SU-DHL-6 (cell line): ENCODE data around the gene DYNC1I2.

Experiments used
- H2AFZ ChIP-seq: fragments of 200-600 bp; sonication (generic); 2 replicates; pipeline ENCODE4 v1.6.1; 2014; ENCODE audit warnings: low read depth, mild to moderate bottlenecking, moderate library complexity, mixed read lengths, antibody characterized with exemption, low read length; ENCODE audit not compliant: severe bottlenecking
- H3F3A ChIP-seq: fragments of 200-600 bp; shearing (Covaris generic); 2 replicates; pipeline ENCODE4 v1.6.0; 2016; ENCODE audit warnings: antibody characterized with exemption, mild to moderate bottlenecking; ENCODE audit not compliant: insufficient read depth
- H3K27ac ChIP-seq: fragments of 200-600 bp; sonication (generic); 2 replicates; pipeline ENCODE4 v1.5.1; 2016; ENCODE audit warnings: low read depth, mild to moderate bottlenecking, low read length, moderate library complexity, mixed read lengths
- H3K27me3 ChIP-seq: fragments of 200-600 bp; sonication (generic), shearing (Covaris generic); 2 replicates; pipeline ENCODE4 v1.6.0; 2014; ENCODE audit warnings: mild to moderate bottlenecking, low read length
- H3K36me3 ChIP-seq: fragments of 200-600 bp; sonication (generic); 2 replicates; pipeline ENCODE4 v1.6.1; 2014; ENCODE audit warnings: mild to moderate bottlenecking, low read length, mixed read lengths
- H3K4me2 ChIP-seq: fragments of 300-600, 200-600 bp; shearing (Covaris generic), sonication (generic); 2 replicates; pipeline ENCODE4 v1.6.0; 2014; ENCODE audit warnings: low read length, low read depth, mild to moderate bottlenecking; ENCODE audit not compliant: poor library complexity, severe bottlenecking
- H3K4me3 ChIP-seq: fragments of 200-600 bp; sonication (generic); 2 replicates; pipeline ENCODE4 v1.5.1; 2014; ENCODE audit warnings: antibody characterized with exemption, low read length, mild to moderate bottlenecking, mixed read lengths; ENCODE audit not compliant: insufficient read depth, poor library complexity, severe bottlenecking
- H3K79me2 ChIP-seq: fragments of 200-600 bp; sonication (generic); 2 replicates; pipeline ENCODE4 v1.6.1; 2014; ENCODE audit warnings: mild to moderate bottlenecking, low read length, moderate library complexity; ENCODE audit not compliant: insufficient read depth
- H3K9ac ChIP-seq: fragments of 200-600 bp; sonication (generic); 2 replicates; pipeline ENCODE4 v1.7.0; 2014; ENCODE audit warnings: mild to moderate bottlenecking, low read length
- H3K9me2 ChIP-seq: fragments of 200-600 bp; sonication (generic); replicated peaks from 2 replicates; pipeline ENCODE4 v1.6.1; 2014; ENCODE audit warnings: low read length; ENCODE audit not compliant: insufficient read depth
- H3K9me3 ChIP-seq: fragments of 200-600 bp; sonication (generic); 2 replicates; pipeline ENCODE4 v1.6.1; 2014; ENCODE audit warnings: low read length, mixed read lengths; ENCODE audit not compliant: insufficient read depth
- H4K20me1 ChIP-seq: fragments of 200-600 bp; sonication (generic); 2 replicates; pipeline ENCODE4 v1.6.1; 2014; ENCODE audit warnings: low read depth, mild to moderate bottlenecking, antibody characterized with exemption, low read length, moderate library complexity, mixed read lengths
- EZH2phosphoT487 ChIP-seq: fragments of 200-600 bp; sonication (generic), shearing (Covaris generic); conservative IDR thresholded peaks from 2 replicates; pipeline ENCODE4 v1.6.1; 2018; ENCODE audit warnings: mild to moderate bottlenecking, antibody characterized with exemption, low read length, moderate library complexity, mixed read lengths
- TF ChIP-seq, protein P1 (sequence below): fragments of 200-600 bp; sonication (generic); IDR thresholded peaks from one replicate; pipeline ENCODE4 v1.5.1; 2017; ENCODE audit warnings: antibody characterized with exemption, mild to moderate bottlenecking, low read length, moderate library complexity; ENCODE audit not compliant: insufficient read depth, poor library complexity, severe bottlenecking

The DYNC1I2 gene

DNA sequence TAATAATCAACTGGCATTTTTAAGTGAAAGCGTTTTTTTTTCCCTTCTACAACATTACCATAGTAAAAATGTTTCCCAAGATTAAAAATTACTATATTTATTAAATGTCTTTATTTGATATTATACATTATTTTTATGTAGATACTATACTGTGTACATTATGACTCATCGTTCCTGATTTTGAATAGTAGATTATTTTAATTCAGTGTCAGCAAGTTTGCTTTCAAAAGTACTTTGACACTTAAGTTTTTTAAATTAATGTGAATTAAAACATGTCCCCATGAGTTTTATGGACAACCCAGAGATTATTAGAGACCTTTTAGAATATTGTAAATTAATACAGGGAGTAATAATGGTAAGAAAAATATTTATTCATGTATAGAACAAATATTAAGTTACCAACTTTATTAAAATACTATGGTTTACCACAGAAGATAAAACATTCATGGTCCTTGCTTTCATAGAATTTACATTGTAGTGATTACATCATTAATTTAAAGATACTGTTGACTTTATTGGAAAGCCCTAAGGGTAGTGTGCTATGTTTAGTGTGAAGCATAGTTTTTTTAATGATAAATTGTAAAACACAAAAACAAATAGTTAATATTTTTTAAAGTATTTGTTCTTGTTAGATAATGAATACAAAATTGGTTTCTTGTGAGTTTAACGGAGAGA, 21.9 kb downstream of the DYNC1I2 start:
- Histone ChIP-seq H3K4me3 (no peak overlapping the region), H3F3A (peaks cover 19% of the 10 kb centered on the region; the same call in 1 of the 2 replicates), H4K20me1 (peaks cover 5% of the 10 kb centered on the region; the same call in 1 of the 2 replicates), H3K27me3 (no peaks in the 10 kb centered on the region), H3K79me2 (peaks cover 20% of the 10 kb centered on the region; the same call in 1 of the 2 replicates), H3K9me2 (no peaks in the 10 kb centered on the region), H3K4me2 (no peak overlapping the region), H3K9me3 (no peaks in the 10 kb centered on the region), H3K9ac (no peak overlapping the region), H3K36me3 (peaks cover 10% of the 10 kb centered on the region; the same call in 1 of the 2 replicates), H3K27ac (no peak overlapping the region), H2AFZ (no peak overlapping the region)
- TF ChIP-seq, protein P1, sequence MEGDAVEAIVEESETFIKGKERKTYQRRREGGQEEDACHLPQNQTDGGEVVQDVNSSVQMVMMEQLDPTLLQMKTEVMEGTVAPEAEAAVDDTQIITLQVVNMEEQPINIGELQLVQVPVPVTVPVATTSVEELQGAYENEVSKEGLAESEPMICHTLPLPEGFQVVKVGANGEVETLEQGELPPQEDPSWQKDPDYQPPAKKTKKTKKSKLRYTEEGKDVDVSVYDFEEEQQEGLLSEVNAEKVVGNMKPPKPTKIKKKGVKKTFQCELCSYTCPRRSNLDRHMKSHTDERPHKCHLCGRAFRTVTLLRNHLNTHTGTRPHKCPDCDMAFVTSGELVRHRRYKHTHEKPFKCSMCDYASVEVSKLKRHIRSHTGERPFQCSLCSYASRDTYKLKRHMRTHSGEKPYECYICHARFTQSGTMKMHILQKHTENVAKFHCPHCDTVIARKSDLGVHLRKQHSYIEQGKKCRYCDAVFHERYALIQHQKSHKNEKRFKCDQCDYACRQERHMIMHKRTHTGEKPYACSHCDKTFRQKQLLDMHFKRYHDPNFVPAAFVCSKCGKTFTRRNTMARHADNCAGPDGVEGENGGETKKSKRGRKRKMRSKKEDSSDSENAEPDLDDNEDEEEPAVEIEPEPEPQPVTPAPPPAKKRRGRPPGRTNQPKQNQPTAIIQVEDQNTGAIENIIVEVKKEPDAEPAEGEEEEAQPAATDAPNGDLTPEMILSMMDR: no peak
- no peak for TF ChIP-seq EZH2phosphoT487

DNA sequence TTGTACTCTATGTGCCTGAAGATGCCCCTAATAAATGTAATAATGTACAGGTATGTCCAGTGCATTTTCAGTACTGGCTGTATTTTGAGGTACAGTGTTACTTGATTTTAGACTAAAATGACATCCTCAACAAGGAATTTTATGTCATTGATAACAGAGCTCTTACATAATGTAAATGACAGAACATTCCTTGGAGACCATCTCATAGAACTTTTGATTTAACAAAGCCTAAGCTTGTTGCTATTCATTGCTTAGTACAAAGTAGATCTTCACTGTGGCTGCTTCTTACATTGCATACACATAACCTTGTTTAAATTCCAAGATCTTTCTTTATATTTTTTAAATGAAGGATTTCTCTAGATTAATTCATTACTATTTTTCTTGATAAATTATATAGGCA, 24.1 kb downstream of the DYNC1I2 start:
- Histone ChIP-seq H3K36me3 (peaks cover 14% of the 10 kb centered on the region; the same call in 1 of the 2 replicates), H3K27ac (no peak overlapping the region), H3K4me3 (no peak overlapping the region), H3K27me3 (no peaks in the 10 kb centered on the region), H3K9me2 (no peaks in the 10 kb centered on the region), H2AFZ (no peak overlapping the region), H3K9ac (no peak overlapping the region), H3K4me2 (no peak overlapping the region), H3K79me2 (peaks cover 13% of the 10 kb centered on the region; the same call in 1 of the 2 replicates), H4K20me1 (peaks cover 5% of the 10 kb centered on the region; the same call in 1 of the 2 replicates), H3F3A (peaks cover 11% of the 10 kb centered on the region; the same call in 1 of the 2 replicates), H3K9me3 (no peaks in the 10 kb centered on the region)
- TF ChIP-seq, protein P1: no peak
- no peak for TF ChIP-seq EZH2phosphoT487

DNA sequence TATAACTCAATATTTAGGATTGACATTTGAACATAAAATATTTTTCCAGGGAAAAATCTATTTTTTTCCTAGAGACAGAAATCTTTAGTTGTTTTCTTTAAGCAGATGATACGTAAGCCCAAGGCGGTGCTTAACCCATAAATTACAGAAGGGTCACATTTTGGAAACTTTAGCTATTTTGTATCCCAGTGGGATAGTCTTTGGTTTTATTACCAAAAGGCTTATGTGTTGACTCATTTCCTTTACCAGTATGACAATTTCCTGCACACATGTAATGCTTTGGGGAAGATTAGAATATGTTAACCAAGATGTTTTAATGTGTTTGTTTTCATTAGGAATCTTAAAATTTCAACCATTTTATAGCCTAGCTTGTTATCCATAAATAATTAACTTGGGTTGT, 24.8 kb downstream of the DYNC1I2 start:
- Histone ChIP-seq H3F3A (peaks cover 11% of the 10 kb centered on the region; the same call in 1 of the 2 replicates), H3K4me3 (no peak overlapping the region), H3K27ac (no peak overlapping the region), H2AFZ (no peak overlapping the region), H3K27me3 (no peaks in the 10 kb centered on the region), H3K9me2 (no peaks in the 10 kb centered on the region), H3K4me2 (no peak overlapping the region), H3K9me3 (no peaks in the 10 kb centered on the region), H3K79me2 (peaks cover 13% of the 10 kb centered on the region; the same call in 1 of the 2 replicates), H3K36me3 (peaks cover 14% of the 10 kb centered on the region; the same call in 1 of the 2 replicates), H4K20me1 (peaks cover 5% of the 10 kb centered on the region; the same call in 1 of the 2 replicates), H3K9ac (no peak overlapping the region)
- TF ChIP-seq, protein P1: no peak
- no peak for TF ChIP-seq EZH2phosphoT487
